Astrocyte of the spinal cord (primary cell): ENCODE measurements around the gene TCEA2.

ENCODE experiments used
- DNase-seq: peaks from one replicate; pipeline ENCODE4 v3.0.0; 2011; ENCODE audit warnings: low read depth, low spot score
- H3K4me3 ChIP-seq: 2 replicates; pipeline ENCODE4 v1.5.1; 2011; ENCODE audit warnings: low read depth, mild to moderate bottlenecking, low read length, moderate library complexity
- in situ Hi-C: cut with HindIII; loops from 2 replicates; pipeline ENCODE4 v1.10.0; 2017; ENCODE audit warnings: low sequenced_read_pairs
- TF ChIP-seq, protein P1 (sequence below): IDR thresholded peaks from 2 replicates; pipeline ENCODE4 v1.5.1; 2012; ENCODE audit warnings: low read depth, mild to moderate bottlenecking, low read length, inconsistent platforms

Gene TCEA2

DNA sequence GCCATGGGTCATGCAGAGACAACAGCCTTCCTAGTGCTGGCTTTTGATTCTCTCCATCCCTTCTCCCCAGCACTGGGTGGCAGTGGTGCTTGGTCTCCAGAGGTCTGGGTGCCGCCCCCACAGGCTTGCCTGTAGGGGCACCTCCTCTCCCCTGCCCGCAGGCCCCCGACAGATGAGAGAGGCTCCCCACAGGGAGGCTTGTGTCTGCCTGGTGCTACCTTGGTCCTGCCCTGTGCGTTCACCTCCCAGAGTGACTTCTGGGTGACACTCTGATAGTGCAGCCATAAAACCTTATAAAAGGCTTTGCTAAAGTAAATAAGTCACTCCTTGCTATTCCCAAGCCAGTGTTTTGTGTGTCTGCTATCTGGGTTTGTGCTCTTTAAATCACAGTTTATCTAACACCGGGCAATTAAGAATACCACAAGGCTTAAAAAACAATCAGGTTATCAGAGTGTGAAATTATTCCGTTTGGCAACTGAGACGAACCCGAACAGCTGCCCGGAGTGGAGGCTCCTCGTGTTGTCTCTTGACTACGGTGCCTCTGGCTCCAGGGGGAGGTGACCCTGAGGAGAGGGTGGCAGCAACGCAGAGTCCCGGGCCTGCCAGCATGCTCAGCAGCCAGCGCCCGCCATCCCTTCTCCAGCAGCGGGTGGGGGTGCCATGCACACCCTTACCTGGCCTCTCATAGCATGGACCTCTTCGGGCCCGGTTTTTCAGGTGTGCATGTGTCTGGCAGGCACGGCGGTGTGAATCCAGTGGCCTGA is 32.4 kb upstream of the TCEA2 start:
- TF ChIP-seq, protein P1, sequence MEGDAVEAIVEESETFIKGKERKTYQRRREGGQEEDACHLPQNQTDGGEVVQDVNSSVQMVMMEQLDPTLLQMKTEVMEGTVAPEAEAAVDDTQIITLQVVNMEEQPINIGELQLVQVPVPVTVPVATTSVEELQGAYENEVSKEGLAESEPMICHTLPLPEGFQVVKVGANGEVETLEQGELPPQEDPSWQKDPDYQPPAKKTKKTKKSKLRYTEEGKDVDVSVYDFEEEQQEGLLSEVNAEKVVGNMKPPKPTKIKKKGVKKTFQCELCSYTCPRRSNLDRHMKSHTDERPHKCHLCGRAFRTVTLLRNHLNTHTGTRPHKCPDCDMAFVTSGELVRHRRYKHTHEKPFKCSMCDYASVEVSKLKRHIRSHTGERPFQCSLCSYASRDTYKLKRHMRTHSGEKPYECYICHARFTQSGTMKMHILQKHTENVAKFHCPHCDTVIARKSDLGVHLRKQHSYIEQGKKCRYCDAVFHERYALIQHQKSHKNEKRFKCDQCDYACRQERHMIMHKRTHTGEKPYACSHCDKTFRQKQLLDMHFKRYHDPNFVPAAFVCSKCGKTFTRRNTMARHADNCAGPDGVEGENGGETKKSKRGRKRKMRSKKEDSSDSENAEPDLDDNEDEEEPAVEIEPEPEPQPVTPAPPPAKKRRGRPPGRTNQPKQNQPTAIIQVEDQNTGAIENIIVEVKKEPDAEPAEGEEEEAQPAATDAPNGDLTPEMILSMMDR = no peak
- DNase-seq = no peak
- no peak overlapping the region for H3K4me3 ChIP-seq
- in situ Hi-C loops = no loop called here

DNA sequence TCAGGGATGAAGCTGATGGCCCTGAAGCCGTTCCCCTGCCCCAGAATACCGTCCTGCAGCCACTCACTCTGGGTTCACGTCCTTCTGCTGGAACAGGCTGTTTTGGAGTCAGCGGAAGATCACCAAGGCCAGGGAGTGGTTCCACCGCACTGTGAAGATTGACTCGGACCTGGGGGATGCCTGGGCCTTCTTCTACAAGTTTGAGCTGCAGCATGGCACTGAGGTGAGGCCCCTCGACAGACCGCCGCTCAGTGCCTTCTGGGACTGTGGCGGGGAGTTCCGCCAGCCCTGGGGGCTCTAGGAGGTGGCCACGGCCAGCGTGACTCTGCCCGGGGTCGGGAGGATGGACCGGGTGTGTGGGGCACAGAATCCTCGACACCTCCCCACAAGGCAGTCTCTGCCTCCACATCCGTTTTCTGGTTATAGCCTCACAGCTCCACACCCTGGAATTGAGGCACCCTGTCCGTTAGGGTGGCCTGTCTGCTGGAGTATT is 31.1 kb upstream of the TCEA2 start:
- TF ChIP-seq, protein P1 = no peak
- H3K4me3 ChIP-seq = no peak overlapping the region
- in situ Hi-C loops = no loop called here
- no peak for DNase-seq

DNA sequence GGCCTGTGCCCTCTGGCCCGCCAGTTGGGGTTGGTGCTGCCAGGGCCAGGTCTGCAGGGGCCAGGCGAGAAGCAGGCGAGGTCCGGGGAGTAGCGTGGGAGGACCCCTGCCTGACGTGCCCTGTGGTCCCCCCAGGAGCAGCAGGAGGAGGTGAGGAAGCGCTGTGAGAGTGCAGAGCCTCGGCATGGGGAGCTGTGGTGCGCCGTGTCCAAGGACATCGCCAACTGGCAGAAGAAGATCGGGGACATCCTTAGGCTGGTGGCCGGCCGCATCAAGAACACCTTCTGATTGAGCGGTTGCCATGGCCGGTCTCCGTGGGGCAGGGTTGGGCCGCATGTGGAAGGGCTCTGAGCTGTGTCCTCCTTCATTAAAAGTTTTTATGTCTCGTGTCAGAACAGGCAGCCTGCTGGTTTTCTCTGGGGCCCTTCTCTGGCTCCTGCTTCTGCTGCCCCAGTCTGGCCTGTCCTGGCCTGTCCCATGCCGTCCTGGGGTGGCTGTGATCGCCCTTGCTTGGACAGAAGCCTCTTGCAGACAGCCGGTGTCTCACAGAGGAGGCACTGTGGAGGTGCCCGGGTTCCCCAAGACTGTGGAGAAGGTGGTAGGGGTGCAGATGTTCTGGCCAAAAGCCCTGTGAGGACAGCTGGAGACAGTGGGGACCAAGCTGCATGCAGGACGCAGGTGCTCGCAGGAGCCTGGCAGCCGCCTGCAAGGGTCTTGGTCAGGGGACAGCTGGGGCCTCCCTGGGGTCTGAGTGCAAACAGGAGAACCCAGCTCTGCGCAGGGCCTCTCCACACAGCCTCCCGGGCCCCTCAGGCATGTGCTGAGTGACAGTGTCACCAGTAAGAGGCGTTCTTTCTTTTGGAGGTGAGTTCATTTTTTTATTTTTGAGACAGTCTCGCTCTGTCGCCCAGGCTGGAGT is 30.0 kb upstream of the TCEA2 start:
- TF ChIP-seq, protein P1 = no peak
- in situ Hi-C loops = no loop called here
- DNase-seq = no peak
- H3K4me3 ChIP-seq = no peak overlapping the region

DNA sequence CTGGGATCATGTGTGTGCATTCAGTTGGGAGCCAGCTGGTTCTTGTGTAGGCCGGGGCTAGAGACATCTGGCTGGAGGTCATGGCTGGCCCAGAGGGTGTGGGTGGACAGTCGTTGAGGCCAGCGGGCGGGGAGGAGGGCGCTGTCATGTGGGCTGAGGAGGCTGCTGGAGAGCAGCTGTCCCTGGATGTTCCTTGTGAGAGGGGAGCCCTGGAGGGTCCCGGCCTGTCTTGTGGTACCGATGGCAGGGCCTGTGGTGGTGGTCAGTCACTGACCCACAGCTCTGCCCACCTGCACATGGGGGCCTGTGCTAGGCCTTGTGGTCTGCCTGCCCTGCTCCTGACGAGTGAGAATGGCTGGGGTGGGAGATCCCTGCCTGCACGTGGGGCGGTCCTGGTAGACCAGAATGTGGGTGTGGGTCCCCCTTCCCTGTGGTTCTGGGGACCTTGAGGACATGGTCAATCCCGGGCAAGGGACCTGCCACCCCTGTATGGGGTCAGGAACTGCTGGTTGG is 29.0 kb upstream of the TCEA2 start:
- no peak overlapping the region for H3K4me3 ChIP-seq
- TF ChIP-seq, protein P1 = no peak
- no peak for DNase-seq
- in situ Hi-C loops = no loop called here

DNA sequence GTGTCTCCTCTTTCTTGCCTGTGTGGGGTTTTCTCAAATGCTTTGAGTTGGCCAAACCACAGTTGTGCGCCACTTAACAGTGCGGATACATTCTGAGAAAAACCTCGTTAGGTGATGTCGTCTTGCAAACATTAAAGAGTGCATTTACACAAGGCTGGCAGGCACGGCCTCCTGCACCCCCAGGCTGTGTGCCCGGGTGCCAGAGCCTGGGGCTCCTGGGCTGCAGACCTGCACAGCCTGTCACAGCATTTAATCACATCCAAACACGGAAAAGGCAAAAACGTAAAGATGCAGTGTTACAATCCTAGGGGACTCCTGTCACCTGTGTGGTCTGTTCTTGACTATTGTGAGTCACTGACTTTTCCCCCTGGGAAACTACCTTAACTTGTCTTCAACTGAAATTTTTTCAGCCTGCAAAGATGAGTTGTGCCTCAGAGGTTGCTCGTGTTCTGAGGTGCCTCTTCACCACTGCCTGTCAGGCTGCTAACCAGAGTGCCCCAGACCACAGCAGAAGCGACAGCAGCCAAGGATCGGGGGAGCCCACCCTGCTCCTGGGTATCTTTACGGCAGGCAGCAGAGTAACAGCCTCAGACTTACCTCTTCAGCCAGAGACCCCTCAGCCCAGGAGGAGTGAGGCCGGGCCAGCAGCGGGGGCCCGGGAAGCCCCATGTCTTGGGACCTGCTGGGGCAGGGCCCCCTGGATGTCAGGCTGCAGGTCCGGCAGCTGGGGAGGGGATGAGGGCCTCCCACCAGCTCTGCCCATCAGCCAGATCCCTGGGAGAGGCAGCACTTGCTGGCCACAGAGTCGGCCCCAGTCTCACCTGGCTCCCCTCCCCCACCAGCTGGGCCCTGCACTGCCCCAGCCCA is 27.7 kb upstream of the TCEA2 start:
- H3K4me3 ChIP-seq = no peak overlapping the region
- in situ Hi-C loops = no loop called here
- TF ChIP-seq, protein P1 = no peak
- no peak for DNase-seq

DNA sequence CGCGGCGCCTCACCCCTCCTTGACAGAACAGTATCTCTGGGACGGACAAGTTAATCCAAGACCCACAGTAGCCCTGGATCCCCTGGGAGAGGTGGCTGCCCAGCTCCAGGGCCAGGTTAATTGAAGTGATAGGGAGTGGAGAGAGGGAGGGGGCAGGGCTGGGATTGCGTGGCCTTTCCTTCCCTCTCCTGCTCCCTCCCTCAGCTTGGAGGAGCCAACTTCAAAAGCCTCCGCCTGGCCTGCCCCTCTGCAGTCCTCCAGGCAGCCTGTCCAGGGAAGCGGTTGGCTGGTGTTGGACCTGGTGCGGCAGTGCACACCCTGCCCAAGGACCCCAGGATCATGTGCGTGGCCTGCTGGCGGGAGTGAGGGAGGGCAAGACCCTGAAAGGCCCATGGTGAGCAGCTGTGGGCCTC is 27.1 kb upstream of the TCEA2 start, which contains the start of gene C20orf204:
C20orf204 (plus strand) TSS at position 250 of the 413 bp plus-strand sequence; CDS start at position 392, 142 bp downstream.
- H3K4me3 ChIP-seq = no peak within 1 kb of the TSS
- no peak for DNase-seq
- in situ Hi-C loops = no loop called here
- TF ChIP-seq, protein P1 = no peak
